NCI-H1930 (cell line): ENCODE measurements around the gene IGSF11.
"Not testable (repeated sequence)": the region's sequence is repeated elsewhere in the genome, so short reads cannot be mapped to it uniquely, and the experiment has no call there.

Experiments used
- DNase-seq, 2 experiments: peaks; one replicate each; lab custom pipeline; 2025; lab: John Stamatoyannopoulos, UW

Gene IGSF11

DNA sequence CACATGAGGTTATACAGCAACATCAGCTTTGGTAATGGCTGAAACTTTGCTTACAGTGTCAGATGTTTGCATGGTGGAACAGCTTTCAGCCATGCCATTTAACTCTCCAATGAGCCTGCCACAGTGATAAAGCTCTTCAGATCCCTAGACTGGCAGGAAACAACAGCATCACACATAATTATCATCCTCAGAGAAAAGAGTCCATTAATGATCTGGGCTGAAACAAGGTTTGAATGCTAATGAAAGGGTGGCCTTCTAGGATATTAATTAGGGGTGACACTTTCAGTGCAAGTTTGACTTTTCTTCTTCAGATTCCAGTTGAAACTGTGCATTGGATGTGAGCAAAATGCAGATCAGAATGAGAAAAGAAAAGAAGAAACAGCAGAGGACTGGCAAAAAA lies 166.6 kb downstream of the IGSF11 start:
- no peak for DNase-seq

DNA sequence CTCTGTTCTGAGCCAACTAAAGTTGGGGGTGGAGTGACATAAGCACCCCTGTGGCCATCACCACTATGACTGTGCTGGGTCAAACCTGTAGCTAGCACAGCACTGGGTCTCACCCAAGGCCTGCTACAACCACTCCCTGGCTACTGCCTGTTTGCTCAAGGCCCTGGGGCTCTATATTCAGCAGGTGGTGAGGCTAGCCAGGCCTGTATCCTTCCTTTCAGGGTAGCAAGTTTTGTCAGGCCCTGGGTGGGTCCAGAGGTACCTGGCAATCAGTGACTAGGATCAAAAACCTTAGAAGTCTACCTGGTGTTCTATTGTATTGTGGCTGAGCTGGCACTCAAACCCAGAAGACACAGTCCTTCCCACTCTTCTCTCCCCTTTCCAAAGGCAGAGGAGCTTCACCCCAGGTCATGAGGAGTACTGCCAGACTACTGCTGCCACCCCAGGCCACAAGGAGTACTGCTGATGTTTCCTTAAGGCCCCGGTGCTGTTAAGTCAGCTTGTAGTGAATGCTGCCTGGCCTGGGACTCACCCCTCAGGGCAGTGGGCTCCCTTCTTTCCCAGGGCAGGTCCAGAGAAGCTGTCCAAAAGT lies 170.8 kb downstream of the IGSF11 start:
- no peak for DNase-seq

DNA sequence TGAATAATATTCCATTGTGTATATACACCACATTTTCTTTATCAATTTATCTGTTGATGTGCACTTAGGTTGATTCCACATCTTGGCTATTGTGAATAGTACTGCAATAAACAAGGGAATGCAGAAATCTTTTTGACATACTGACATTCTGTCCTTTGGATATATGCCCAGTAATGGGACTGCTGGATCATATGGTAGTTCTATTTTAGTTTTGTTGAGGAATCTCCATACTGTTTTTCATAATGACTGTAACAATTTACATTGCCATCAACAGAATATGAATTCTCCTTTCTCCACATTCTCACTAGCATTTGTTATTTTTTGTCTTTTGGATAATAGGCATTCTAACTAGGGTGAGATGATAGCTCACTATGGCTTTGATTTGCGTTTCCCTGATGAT lies 174.7 kb downstream of the IGSF11 start:
- DNase-seq, result no peak

DNA sequence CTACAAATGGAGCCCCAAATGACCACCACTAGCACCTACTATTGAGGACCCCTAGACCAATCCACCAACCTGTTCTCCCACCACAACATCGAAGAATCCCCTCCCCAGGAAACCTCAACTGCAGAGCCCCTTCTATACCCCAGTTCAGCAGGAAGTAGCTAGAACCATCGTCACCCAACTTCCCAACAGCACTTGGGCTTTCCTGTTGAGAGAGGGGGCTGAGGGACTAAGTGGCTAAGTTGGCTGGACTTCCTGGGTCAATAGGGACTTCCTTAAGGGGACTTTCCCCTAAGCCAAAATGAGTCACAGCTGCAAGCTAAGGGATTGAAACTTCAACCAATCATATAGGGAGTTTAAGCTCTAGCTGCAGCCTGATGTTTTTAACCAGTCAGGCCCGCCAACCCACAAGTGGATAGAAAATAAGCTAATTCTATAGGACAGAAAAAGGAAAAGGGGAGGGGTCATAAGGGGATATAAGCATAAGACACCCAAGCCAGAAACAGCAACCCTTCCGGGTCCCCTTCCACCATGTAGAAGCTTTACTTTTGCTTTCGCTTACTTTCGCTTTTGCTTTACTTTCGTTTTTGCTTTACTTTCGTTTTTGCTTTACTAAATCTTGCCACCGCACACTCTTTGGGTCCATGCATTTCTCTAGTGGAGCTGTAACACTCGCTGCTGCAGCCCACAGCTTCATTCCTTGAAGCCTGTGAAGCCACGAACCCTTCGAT lies 183.0 kb downstream of the IGSF11 start:
- not testable (repeated sequence) for DNase-seq

DNA sequence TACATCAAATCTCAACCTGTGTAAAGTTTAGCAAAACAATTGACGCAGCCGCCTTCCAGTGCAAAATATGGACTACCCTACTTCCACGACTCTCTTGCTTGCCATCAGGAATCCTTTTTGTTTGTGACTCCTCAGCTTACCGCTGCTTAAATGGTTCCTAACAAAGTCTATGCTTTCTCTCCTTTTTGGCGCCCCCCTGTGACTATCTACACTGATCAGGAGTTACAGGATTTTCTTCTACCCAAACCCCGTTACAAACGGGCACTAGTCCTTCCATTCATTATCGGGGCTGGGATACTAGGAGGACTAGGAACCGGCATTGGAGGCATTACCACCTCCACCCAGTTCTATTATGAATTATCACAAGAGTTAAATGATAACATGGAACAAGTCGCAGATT lies 184.0 kb downstream of the IGSF11 start:
- no peak for DNase-seq
